Suprapubic skin (tissue), 4 donors: Measurements from ENCODE around the gene TRIM31. TPM values are rescaled to one million over a fixed set of nuclear protein-coding genes. Genes with fewer than 3 reads are reported as not detected.
A peak's percentile ranks its signal among the peaks of the same experiment; 100 is the strongest.

ENCODE experiments used
- DNase-seq, 2 donors: peaks; one replicate each; pipeline ENCODE4 v3.0.0-alpha.2; 2019; ENCODE audit warnings: low spot score in 2 of 2
- H3K27ac ChIP-seq: fragments of 200-600 bp; sonication (generic); one replicate; pipeline ENCODE4 v1.5.1; 2019
- H3K27me3 ChIP-seq: fragments of 200-600 bp; sonication (generic); one replicate; pipeline ENCODE4 v1.5.1; 2019
- H3K36me3 ChIP-seq: fragments of 200-600 bp; sonication (generic); one replicate; pipeline ENCODE4 v1.5.1; 2019
- H3K4me1 ChIP-seq: fragments of 200-600 bp; sonication (generic); one replicate; pipeline ENCODE4 v1.5.1; 2019
- H3K4me3 ChIP-seq: fragments of 200-600 bp; sonication (generic); one replicate; pipeline ENCODE4 v1.5.1; 2019; ENCODE audit warnings: mild to moderate bottlenecking
- H3K9me3 ChIP-seq: fragments of 200-600 bp; sonication (generic); one replicate; pipeline ENCODE4 v1.5.1; 2019
- CTCF ChIP-seq, 2 donors: fragments of 200-600 bp in 1 of 2; fragments of 450-650 bp in 1 of 2; sonication (generic) in 1 of 2; IDR thresholded peaks; one replicate each; pipeline ENCODE4 v1.5.1; 2016 to 2019; ENCODE audit warnings: antibody characterized with exemption in 2 of 2, mild to moderate bottlenecking in 1 of 2, moderate library complexity in 1 of 2
- EP300 ChIP-seq: sonication (generic); formaldehyde crosslinking; IDR thresholded peaks from one replicate; pipeline ENCODE4 v1.6.1; 2017; ENCODE audit warnings: antibody characterized with exemption
- POLR2A ChIP-seq, 2 donors: fragments of 450-650 bp; IDR thresholded peaks; one replicate each; pipeline ENCODE4 v1.6.1; 2017; ENCODE audit warnings: antibody characterized with exemption in 2 of 2, mild to moderate bottlenecking in 2 of 2, moderate library complexity in 2 of 2
- POLR2AphosphoS5 ChIP-seq, 3 donors: sonication (generic); formaldehyde crosslinking; IDR thresholded peaks; one replicate each; pipeline ENCODE4 v1.6.1; 2017; ENCODE audit warnings: antibody characterized with exemption in 3 of 3
- WGBS: methylation state at CpG from one replicate; pipeline ENCODE4 v1.1.5; 2018; 5-methylcytosine and 5-hydroxymethylcytosine counted together
- total RNA-seq, 4 donors: library from RNA; depleted of rRNA; stranded (reverse); fragments of >200 nt; gene quantifications; one replicate each; pipeline ENCODE4 v1.1.0, GENCODE V29; 2016

Gene TRIM31
- total RNA-seq, 4 donors from 2014 or later: 0.57 TPM; not detected in 3

GRCh38 chr6:30075094-30075789, 37.6 kb downstream of the TRIM31 start, which contains the start of gene RNF39:
Gene RNF39, minus strand, starts transcription at chr6:30075769. Its CDS starts 184 bp downstream, at chr6:30075585.
- under 1% methylated on average over 26 of the region's 64 CpGs for WGBS
- peak within 1 kb of the TSS; percentile 65 for H3K4me3 ChIP-seq
- no peak for DNase-seq
- peak within 1 kb of the TSS; percentile 89 for H3K27ac ChIP-seq
- H3K27me3 ChIP-seq: peaks cover 33% of the 10 kb centered on the region
- peaks cover 43% of the 10 kb centered on the region for H3K4me1 ChIP-seq
- no peak for TF ChIP-seq CTCF (IDR thresholded peaks at IDR 0.05)
- TF ChIP-seq POLR2A (IDR thresholded peaks at IDR 0.05): no peak
- no peak for TF ChIP-seq EP300
- peak in 1 of 3 donors; percentile 55 for TF ChIP-seq POLR2AphosphoS5 (IDR thresholded peaks at IDR 0.05)
- H3K9me3 ChIP-seq: no peaks in the 10 kb centered on the region
- H3K36me3 ChIP-seq: peaks cover 12% of the 10 kb centered on the region

DNA sequence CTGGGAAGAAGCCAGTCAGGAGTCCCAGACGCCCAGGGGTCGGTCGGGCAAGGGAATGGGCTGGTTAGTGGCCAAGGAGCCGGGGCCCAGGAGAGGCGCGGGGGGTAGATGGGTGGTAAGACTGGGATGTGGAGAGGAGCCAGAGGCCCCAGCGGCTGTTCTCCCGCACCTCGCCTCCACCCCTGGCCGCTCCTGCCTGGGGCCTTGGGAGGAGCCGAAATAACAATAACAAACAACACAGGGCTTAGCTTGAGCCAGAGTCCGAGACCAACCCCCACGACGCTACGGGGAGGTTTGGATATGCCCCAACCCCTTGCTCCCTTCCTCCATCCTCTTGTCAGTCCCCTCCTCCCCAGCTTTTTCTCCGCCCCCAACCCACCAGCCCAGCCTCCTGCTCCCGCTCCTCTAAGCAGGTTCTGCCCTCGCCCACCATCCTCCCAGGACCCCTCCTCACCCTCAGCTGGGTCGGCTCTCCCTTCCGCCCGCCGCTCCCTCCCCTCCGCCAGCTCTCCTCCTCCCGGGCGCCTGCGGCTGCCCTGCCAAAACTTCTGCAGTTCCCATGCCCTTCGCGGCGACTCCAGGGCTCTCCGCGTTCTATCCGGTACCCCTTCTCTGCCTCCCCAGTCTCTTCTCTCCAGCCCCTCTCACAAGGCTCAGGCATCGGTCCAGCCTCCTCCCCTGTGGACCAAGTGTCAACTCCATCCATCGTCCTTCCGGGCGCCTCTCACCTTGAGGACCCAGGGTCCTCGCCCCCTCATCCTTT, 38.4 kb downstream of the TRIM31 start:
- H3K4me1 ChIP-seq: peaks cover 43% of the 10 kb centered on the region
- H3K27ac ChIP-seq: peak overlapping the region; percentile 89
- TF ChIP-seq EP300 (no peak), POLR2AphosphoS5 (IDR thresholded peaks at IDR 0.05) (no peak), POLR2A (IDR thresholded peaks at IDR 0.05) (no peak), CTCF (IDR thresholded peaks at IDR 0.05) (no peak)
- H3K9me3 ChIP-seq: no peaks in the 10 kb centered on the region
- H3K4me3 ChIP-seq: peak overlapping the region; percentile 65
- peaks cover 33% of the 10 kb centered on the region for H3K27me3 ChIP-seq
- DNase-seq: no peak
- peaks cover 17% of the 10 kb centered on the region for H3K36me3 ChIP-seq
- 4% methylated on average over 37 of the region's 37 CpGs for WGBS

DNA sequence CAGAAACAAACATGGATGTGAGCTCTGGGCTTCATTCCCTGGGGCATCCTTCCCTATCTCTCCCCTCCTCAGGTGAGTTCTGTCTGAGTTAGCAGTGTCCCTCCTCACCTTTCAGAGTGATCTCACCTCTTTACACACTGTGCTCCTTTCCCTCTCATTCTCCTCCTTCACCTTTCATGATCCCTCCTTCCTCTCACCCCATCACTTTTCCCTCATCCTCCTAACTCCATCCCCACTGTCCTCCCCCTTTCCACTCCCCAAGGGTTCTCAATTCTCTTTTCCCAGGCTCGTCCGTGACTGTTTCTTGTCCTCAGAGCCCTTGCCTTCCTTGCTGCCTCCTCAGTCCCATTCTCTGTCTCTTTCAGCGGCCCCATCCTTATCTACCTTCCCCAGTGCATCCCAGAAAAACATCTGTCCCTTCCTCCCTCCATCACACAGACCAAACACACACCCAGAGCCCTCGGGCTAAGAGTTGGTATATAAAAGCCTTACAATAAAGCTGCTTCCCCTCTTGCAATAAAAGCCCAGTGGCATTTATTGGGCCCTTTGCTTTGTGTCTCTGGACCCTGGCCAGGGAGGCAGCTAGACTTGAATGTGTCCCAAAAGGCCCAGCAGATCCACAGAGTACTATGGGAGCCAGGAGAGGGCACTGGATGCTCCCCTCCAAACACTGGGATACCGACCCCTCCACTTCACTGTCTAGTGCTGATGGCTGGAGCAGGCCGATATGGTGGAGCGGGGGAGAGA, 39.2 kb downstream of the TRIM31 start:
- Histone ChIP-seq H3K36me3 (peaks cover 25% of the 10 kb centered on the region), H3K4me3 (peak overlapping the region; percentile 65), H3K27me3 (peaks cover 33% of the 10 kb centered on the region), H3K9me3 (no peaks in the 10 kb centered on the region), H3K4me1 (peaks cover 43% of the 10 kb centered on the region), H3K27ac (no peak overlapping the region)
- TF ChIP-seq POLR2AphosphoS5 (IDR thresholded peaks at IDR 0.05) (no peak), EP300 (no peak), CTCF (IDR thresholded peaks at IDR 0.05) (no peak), POLR2A (IDR thresholded peaks at IDR 0.05) (no peak)
- no peak for DNase-seq
- 33% methylated on average over 7 of the region's 7 CpGs for WGBS

DNA sequence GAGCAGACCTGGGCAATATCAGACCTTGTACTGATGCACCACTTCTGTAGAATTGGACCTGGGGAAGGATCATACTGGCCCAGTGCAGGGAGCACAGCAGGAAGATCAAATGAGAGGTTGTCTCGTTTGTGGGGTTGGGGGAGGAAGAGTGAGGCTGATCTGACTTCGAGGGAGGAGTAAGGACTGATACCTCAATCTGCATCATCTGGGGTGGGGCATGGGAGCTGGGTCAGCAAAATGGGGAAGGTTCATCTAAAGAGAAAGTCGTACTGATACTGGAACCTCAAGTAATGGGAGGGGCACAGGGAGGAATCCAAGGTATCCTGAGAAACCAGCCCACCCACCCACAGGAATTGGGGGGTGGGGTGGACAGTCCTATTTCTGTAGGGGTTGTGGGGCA, 41.0 kb downstream of the TRIM31 start:
- no peak overlapping the region for H3K4me3 ChIP-seq
- 38% methylated on average over 3 of the region's 3 CpGs for WGBS
- H3K27ac ChIP-seq: no peak overlapping the region
- H3K36me3 ChIP-seq: peaks cover 29% of the 10 kb centered on the region
- TF ChIP-seq CTCF (IDR thresholded peaks at IDR 0.05): no peak
- TF ChIP-seq EP300: no peak
- no peak for TF ChIP-seq POLR2AphosphoS5 (IDR thresholded peaks at IDR 0.05)
- no peak for TF ChIP-seq POLR2A (IDR thresholded peaks at IDR 0.05)
- H3K27me3 ChIP-seq: peaks cover 33% of the 10 kb centered on the region
- no peaks in the 10 kb centered on the region for H3K9me3 ChIP-seq
- DNase-seq: no peak
- H3K4me1 ChIP-seq: peaks cover 53% of the 10 kb centered on the region
